SW 1271 (cell line): Measurements from ENCODE around the gene CD247.

Source experiments
- DNase-seq, 2 experiments: peaks; one replicate each; lab custom pipeline; 2025; lab: John Stamatoyannopoulos, UW

Gene CD247

GRCh38 chr1:167439301-167439988 lies 78.9 kb downstream of the CD247 start:
- no peak for DNase-seq

- DNase-seq = no peak
Measured at GRCh38 chr1:167438171-167439138, 79.9 kb downstream of the CD247 start.

- DNase-seq = no peak
Measured at GRCh38 chr1:167435484-167435883, 82.8 kb downstream of the CD247 start.

- no peak for DNase-seq
Measured at GRCh38 chr1:167434306-167434705, 84.0 kb downstream of the CD247 start.

- DNase-seq = no peak
Measured at GRCh38 chr1:167433884-167434283, 84.4 kb downstream of the CD247 start.

GRCh38 chr1:167432780-167433179 lies 85.5 kb downstream of the CD247 start:
- DNase-seq = no peak

GRCh38 chr1:167431909-167432650 lies 86.2 kb downstream of the CD247 start:
- no peak for DNase-seq

GRCh38 chr1:167431261-167431908 lies 86.9 kb downstream of the CD247 start:
- no peak for DNase-seq

GRCh38 chr1:167430849-167431242 lies 87.5 kb downstream of the CD247 start:
- DNase-seq = no peak

GRCh38 chr1:167430134-167430848 lies 88.0 kb downstream of the CD247 start:
- no peak for DNase-seq

- DNase-seq = no peak
Measured at GRCh38 chr1:167429612-167430011, 88.7 kb downstream of the CD247 start.

GRCh38 chr1:167428395-167428794 lies 89.9 kb downstream of the CD247 start:
- no peak for DNase-seq

GRCh38 chr1:167427848-167428247 lies 90.5 kb downstream of the CD247 start:
- no peak for DNase-seq

- no peak for DNase-seq
Measured at GRCh38 chr1:167426716-167427115, 91.6 kb downstream of the CD247 start.

GRCh38 chr1:167425482-167425881 lies 92.8 kb downstream of the CD247 start:
- no peak for DNase-seq

- no peak for DNase-seq
Measured at GRCh38 chr1:167423684-167424619, 94.4 kb downstream of the CD247 start.

GRCh38 chr1:167420510-167420909 lies 97.8 kb downstream of the CD247 start:
- DNase-seq = no peak

GRCh38 chr1:167419245-167419644 lies 99.1 kb downstream of the CD247 start:
- DNase-seq = no peak

- no peak for DNase-seq
Measured at GRCh38 chr1:167418391-167418790, 99.9 kb downstream of the CD247 start.

GRCh38 chr1:167416506-167416905 lies 101.8 kb downstream of the CD247 start:
- no peak for DNase-seq
